Spleen (tissue), 7 donors: ENCODE measurements around the gene DCN.

Experiments used
- CTCF ChIP-seq, 11 experiments: fragments of 200-600 bp in 7 of 11; fragments of 450-650 bp in 4 of 11; sonication (generic) in 4 of 11; IDR thresholded peaks in 8 of 11; conservative IDR thresholded peaks in 3 of 11; 1 replicate in 7 of 11; 2 replicates in 4 of 11; pipeline versions ENCODE4 v1.4.0 to v1.8.0; 2016 to 2021; ENCODE audit warnings: antibody characterized with exemption in 11 of 11, inconsistent platforms in 4 of 11, mild to moderate bottlenecking in 1 of 11
- POLR2A ChIP-seq, 3 donors: fragments of 450-650 bp; IDR thresholded peaks; one replicate each; pipeline ENCODE4 v1.5.1; 2017; ENCODE audit warnings: antibody characterized with exemption in 3 of 3, mild to moderate bottlenecking in 1 of 3
- donor health status: DM: no; HTN: no; CAD: no; lungs with moderate emphysema.
- donor health status: DM: no; HTN: no; CAD: no.
- donor health status: DM: no; HTN: no; CAD: no.

- no peak for TF ChIP-seq POLR2A (IDR thresholded peaks at IDR 0.05)
- no peak for TF ChIP-seq CTCF (IDR thresholded peaks at IDR 0.05 in 8 of 11, conservative IDR thresholded peaks at IDR 0.05 in 3 of 11)
These were observed 52.8 kb downstream of the DCN start for GRCh38 chr12:91129662-91130362.
